Adrenal gland (tissue), 5 donors: ENCODE results near the gene SPTLC2.

Experiments
- POLR2A ChIP-seq, 2 donors: fragments of 450-650 bp; IDR thresholded peaks; one replicate each; pipeline ENCODE4 v1.6.1; 2017; ENCODE audit warnings: antibody characterized with exemption in 2 of 2, mild to moderate bottlenecking in 2 of 2, moderate library complexity in 1 of 2
- TF ChIP-seq, protein P1 (sequence below), 6 experiments: fragments of 450-650 bp in 4 of 6; fragments of 200-600 bp in 2 of 6; sonication (generic) in 1 of 6; IDR thresholded peaks; 1 replicate in 5 of 6; 2 replicates in 1 of 6; pipeline versions ENCODE4 v1.5.1 to v1.8.0; 2016 to 2021; ENCODE audit warnings: antibody characterized with exemption in 6 of 6, mild to moderate bottlenecking in 2 of 6, moderate library complexity in 1 of 6
- donor health status: DM: no; HTN: no; CAD: no.

DNA sequence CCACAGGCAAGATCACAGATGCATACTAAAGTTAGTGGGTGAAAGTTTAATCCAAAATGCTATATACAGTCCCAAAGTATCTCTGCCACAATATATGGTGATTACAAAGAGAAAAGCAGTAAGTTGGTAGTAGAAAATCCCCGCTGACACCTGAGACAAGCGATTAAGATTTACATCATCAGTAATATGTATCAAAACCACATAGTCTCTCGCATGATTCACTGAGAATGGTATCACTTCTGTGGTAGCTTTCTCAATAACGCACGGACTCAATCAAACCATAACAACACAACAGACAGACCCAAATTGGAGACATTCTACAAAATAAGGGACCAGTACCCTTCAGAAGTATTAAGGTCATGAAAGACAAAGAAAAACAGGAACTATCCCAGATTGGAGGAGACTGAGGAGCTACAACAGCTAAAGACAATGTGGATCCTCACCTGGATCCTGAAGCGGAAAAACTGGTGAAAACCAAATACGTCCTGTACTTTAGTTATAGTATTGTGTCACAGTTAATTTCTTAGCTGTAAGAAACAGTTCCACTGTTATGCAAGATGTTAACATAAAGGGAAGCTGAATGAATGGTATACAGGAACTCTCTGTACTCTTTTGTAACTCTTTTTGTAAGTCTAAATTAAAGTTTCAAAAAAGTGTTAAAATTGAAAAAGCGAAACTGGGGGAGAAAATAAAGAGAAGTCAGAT, 51.0 kb downstream of the SPTLC2 start:
- no peak for TF ChIP-seq POLR2A (IDR thresholded peaks at IDR 0.05)
- TF ChIP-seq, protein P1, sequence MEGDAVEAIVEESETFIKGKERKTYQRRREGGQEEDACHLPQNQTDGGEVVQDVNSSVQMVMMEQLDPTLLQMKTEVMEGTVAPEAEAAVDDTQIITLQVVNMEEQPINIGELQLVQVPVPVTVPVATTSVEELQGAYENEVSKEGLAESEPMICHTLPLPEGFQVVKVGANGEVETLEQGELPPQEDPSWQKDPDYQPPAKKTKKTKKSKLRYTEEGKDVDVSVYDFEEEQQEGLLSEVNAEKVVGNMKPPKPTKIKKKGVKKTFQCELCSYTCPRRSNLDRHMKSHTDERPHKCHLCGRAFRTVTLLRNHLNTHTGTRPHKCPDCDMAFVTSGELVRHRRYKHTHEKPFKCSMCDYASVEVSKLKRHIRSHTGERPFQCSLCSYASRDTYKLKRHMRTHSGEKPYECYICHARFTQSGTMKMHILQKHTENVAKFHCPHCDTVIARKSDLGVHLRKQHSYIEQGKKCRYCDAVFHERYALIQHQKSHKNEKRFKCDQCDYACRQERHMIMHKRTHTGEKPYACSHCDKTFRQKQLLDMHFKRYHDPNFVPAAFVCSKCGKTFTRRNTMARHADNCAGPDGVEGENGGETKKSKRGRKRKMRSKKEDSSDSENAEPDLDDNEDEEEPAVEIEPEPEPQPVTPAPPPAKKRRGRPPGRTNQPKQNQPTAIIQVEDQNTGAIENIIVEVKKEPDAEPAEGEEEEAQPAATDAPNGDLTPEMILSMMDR (IDR thresholded peaks at IDR 0.05) = no peak
